C4-2B (cell line): ENCODE results near the gene PRDM1.

Experiments
- ZFX ChIP-seq: fragments of 450-650 bp; IDR thresholded peaks from 2 replicates; pipeline ENCODE4 v1.6.1; 2017
- TF ChIP-seq, protein P1 (sequence below): fragments of 450-650 bp; conservative IDR thresholded peaks from 2 replicates; pipeline ENCODE4 v1.5.1; 2017; ENCODE audit warnings: mild to moderate bottlenecking

GRCh38 chr6:106100755-106101154 lies 14.6 kb downstream of the PRDM1 start:
- TF ChIP-seq, protein P1, sequence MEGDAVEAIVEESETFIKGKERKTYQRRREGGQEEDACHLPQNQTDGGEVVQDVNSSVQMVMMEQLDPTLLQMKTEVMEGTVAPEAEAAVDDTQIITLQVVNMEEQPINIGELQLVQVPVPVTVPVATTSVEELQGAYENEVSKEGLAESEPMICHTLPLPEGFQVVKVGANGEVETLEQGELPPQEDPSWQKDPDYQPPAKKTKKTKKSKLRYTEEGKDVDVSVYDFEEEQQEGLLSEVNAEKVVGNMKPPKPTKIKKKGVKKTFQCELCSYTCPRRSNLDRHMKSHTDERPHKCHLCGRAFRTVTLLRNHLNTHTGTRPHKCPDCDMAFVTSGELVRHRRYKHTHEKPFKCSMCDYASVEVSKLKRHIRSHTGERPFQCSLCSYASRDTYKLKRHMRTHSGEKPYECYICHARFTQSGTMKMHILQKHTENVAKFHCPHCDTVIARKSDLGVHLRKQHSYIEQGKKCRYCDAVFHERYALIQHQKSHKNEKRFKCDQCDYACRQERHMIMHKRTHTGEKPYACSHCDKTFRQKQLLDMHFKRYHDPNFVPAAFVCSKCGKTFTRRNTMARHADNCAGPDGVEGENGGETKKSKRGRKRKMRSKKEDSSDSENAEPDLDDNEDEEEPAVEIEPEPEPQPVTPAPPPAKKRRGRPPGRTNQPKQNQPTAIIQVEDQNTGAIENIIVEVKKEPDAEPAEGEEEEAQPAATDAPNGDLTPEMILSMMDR: no peak
- TF ChIP-seq ZFX: no peak
